Muscle of leg (tissue), 11 donors: ENCODE measurements around the gene SPACA6. TPM values are rescaled to one million over a fixed set of nuclear protein-coding genes. Genes with fewer than 3 reads are reported as not detected.

Experiments
- DNase-seq: peaks from one replicate; pipeline ENCODE4 v3.0.0; 2013
- H3K27ac ChIP-seq: one replicate; pipeline ENCODE4 v1.5.1; 2013; ENCODE audit warnings: mild to moderate bottlenecking, low read length, control low read depth
- H3K27me3 ChIP-seq: one replicate; pipeline ENCODE4 v1.6.1; 2013; ENCODE audit warnings: low read length; ENCODE audit not compliant: control insufficient read depth, insufficient read depth
- H3K36me3 ChIP-seq: one replicate; pipeline ENCODE4 v1.6.1; 2013; ENCODE audit warnings: low read length; ENCODE audit not compliant: control insufficient read depth, insufficient read depth
- H3K4me1 ChIP-seq: one replicate; pipeline ENCODE4 v1.6.1; 2013; ENCODE audit warnings: low read length; ENCODE audit not compliant: control insufficient read depth, insufficient read depth
- H3K4me3 ChIP-seq: one replicate; pipeline ENCODE4 v1.5.1; 2013; ENCODE audit warnings: low read length, control low read depth
- H3K9me3 ChIP-seq: replicated peaks from 2 replicates; pipeline ENCODE4 v1.6.1; 2013; ENCODE audit warnings: low read depth, low read length; ENCODE audit not compliant: control insufficient read depth
- WGBS: methylation state at CpG from one replicate; pipeline ENCODE4 v1.1.5; 2013; ENCODE audit warnings: missing lambda C conversion rate; ENCODE audit not compliant: insufficient coverage; 5-methylcytosine and 5-hydroxymethylcytosine counted together
- polyA plus RNA-seq, 8 donors: library from polyadenylated mRNA; unstranded; fragments of 120-200 nt; gene quantifications; one replicate each; pipeline versions ENCODE4 v1.2.1 to v1.2.3, GENCODE V29; 2013; ENCODE audit warnings: inconsistent platforms in 1 of 8, low replicate concordance in 1 of 8; ENCODE audit not compliant: insufficient read length in 8 of 8, insufficient read depth in 1 of 8
- total RNA-seq: library from RNA; stranded (reverse); fragments of 120-200 nt; gene quantifications from one replicate; pipeline ENCODE4 v1.2.4, GENCODE V29; 2013

Gene SPACA6
- total and polyA plus RNA-seq, 9 donors, result 6.1 to 15.2 (median 9.7) TPM

GRCh38 chr19:51688671-51689571, 4.2 kb upstream of the SPACA6 start:
- peak; percentile 99 for DNase-seq
- Histone ChIP-seq H3K9me3 (no peaks in the 10 kb centered on the region), H3K36me3 (peaks cover 17% of the 10 kb centered on the region), H3K4me1 (peaks cover 46% of the 10 kb centered on the region), H3K27ac (peak overlapping the region; percentile 96), H3K27me3 (peaks cover 2% of the 10 kb centered on the region), H3K4me3 (peak overlapping the region; percentile 89)
- under 1% methylated on average over 26 of the region's 63 CpGs for WGBS

DNA sequence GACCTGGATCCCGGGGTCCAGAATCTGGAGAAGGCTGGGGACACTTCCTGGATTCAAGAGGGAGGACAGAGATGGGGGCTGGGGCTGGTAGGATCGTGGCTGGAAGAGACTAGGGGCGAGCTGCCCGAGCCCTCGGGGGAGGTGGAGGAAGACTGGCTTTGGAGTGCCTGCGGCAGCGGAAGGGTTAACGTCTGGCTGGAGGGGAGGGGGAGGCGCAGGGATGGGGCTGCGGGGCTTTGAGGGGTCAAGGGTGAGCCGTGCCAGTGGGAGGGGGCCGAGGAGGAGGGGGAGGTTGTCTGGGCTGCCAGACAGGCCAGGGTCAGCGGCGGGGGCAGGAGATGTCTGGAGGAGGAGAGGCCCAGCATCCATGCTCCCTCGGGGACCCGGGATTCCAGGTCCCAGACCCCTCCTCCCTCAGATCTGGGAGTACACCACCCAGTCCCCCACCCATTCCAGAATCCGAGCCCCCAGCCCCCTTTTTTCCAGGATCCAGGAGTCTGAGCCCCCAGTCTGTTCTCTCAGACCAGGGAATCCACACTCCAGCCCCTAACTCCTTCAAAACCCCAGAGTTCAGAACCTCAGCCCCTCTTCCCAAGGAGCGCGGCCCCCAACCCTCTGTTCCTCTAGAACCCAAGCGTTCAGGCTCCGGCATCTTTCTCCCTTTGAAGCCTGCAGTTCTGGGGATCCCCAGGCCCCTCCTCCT, 3.2 kb upstream of the SPACA6 start:
- H3K9me3 ChIP-seq, result no peaks in the 10 kb centered on the region
- WGBS, result under 1% methylated on average over 15 of the region's 21 CpGs

DNA sequence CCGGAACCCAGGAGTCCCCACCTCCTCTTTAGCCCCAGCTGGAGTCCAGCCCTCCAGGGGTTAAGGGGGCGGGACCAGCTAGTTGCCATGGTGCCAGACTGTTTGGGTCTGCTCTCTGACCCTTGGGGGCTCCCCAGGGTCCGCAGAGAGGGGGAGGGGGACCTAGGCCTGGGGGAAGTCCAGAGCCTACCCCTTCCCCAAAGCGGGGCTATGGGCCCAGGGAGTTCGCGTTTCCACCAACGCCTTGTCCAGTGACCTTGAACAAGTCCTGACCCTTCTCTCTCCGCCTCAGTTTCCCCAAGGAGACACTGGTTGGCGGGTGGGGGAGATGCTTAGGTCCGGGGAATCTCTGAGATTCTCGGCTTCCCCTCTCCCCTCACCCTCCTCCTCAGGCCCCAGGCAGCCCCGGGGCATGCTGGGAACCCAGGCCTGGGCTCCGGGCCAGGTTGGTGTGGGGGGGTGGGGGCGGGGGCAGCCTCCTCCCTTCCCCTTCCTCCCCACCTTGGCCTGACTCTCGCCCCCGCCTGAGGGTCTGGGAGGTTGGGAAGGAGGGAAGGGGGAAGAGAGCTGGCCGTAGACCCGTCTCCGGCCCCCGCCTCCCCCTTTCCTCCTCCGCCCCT, 2.6 kb upstream of the SPACA6 start:
- peaks cover 46% of the 10 kb centered on the region for H3K4me1 ChIP-seq
- no CpG with 5 or more reads among the region's 21 CpGs for WGBS
- peak overlapping the region; percentile 89 for H3K4me3 ChIP-seq
- H3K27me3 ChIP-seq, result peaks cover 2% of the 10 kb centered on the region
- peak overlapping the region; percentile 96 for H3K27ac ChIP-seq
- H3K36me3 ChIP-seq, result peaks cover 33% of the 10 kb centered on the region
- H3K9me3 ChIP-seq, result no peaks in the 10 kb centered on the region
- DNase-seq, result peak; percentile 97

More for the DNA sequence above, 3.2 kb upstream of the SPACA6 start:
- Histone ChIP-seq H3K4me1 (peaks cover 46% of the 10 kb centered on the region), H3K36me3 (peaks cover 26% of the 10 kb centered on the region), H3K4me3 (peak overlapping the region; percentile 89), H3K27me3 (peaks cover 2% of the 10 kb centered on the region), H3K27ac (peak overlapping the region; percentile 96)
- peak; percentile 82 for DNase-seq

DNA sequence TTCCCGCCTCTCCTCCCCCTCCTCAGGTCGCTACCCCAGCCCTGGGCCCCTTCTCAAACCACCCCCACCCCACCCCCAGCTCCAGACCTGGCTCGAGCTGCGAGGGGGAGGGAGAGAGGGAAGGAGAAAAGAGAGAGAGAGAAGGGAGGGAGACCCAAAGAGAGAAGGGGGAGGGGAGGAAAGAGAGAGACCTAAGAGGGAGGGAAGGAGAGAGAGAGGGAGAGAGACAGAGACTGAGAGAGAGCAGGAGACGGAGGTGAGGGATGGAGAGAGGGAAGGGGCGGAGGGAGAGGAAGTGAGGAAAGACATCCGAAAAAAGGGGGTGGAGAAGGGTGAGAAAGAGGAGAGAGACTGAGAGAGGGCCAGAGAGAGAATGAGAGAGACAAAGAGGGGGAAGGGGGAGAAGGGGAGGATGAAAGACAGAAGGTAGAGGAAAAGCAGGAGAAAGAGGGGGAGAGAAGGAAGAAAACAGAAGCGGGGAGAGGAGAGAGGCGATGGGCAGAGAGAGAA, 2.0 kb upstream of the SPACA6 start:
- no peak for DNase-seq
- WGBS, result 3% methylated on average over 7 of the region's 9 CpGs
- Histone ChIP-seq H3K4me1 (peaks cover 46% of the 10 kb centered on the region), H3K27ac (peak overlapping the region; percentile 96), H3K36me3 (peaks cover 39% of the 10 kb centered on the region), H3K9me3 (no peaks in the 10 kb centered on the region), H3K4me3 (peak overlapping the region; percentile 89), H3K27me3 (peaks cover 2% of the 10 kb centered on the region)

DNA sequence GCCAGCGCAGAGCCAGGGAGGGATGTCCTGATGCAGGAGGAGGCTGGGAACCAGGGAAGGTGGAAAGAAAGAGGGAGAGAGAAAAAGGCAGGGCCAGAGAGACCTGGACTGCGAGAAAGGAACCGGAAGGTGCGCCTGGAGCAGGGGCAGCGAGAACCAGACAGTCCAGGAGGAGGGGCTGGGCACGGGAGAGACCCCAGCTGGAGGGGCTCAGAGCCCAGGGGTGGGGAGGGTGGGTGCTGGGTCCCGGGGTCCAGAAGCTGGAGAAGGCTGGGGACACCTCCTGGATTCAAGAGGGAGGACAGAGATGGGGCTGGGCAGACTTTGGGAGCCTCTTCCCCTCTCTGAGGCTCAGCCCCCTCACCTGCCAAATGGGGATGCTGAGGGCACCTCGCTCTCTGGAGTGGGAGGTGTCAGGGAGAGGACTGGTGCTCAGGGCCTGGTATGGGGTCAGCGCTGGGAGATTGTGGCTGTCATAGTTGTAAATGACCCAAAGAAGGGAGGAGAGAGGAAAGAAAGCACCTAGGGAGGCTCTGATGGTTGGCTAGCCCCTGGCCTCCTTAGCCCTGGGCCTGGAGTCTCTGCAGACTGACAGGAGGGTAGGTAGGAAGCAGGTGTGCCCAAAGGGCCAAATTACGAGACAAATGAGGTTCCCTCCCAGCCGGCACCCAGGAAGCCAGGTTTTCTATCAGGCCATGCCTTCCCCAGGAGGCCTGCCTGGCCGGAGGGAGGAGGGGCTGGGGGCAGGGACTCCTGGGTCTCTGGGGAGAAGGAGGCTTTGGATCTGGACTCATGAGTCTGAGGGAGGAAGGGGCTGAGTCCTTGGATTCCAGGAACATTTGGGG, 1.3 kb upstream of the SPACA6 start:
- H3K36me3 ChIP-seq, result peaks cover 42% of the 10 kb centered on the region
- H3K4me1 ChIP-seq, result peaks cover 46% of the 10 kb centered on the region
- WGBS, result 7% methylated on average over 9 of the region's 12 CpGs
- peaks cover 2% of the 10 kb centered on the region for H3K27me3 ChIP-seq
- DNase-seq, result peak; percentile 53
- H3K9me3 ChIP-seq, result no peaks in the 10 kb centered on the region
- peak overlapping the region; percentile 89 for H3K4me3 ChIP-seq
- H3K27ac ChIP-seq, result peak overlapping the region; percentile 96

DNA sequence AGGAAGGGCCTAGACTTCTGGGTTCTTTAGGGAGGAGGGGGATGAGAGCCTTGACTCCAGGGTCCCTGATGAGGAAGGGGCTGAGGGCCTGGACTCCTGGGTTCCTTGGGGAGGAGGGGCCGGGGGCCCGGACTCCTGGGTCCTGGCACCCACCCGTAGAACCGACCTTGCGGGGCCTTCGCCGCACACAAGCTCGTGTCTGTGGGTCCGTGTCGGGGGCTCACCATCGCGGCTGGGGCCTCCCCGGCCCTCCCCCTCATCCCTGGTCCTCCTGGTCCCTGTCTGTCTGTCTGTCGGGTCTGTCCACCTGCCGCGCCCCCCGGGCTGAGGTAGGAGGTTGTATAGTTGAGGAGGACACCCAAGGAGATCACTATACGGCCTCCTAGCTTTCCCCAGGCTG, 662 bp upstream of the SPACA6 start:
- WGBS, result 53% methylated on average over 10 of the region's 18 CpGs
- Histone ChIP-seq H3K4me3 (peak overlapping the region; percentile 89), H3K4me1 (peaks cover 41% of the 10 kb centered on the region), H3K27me3 (peaks cover 2% of the 10 kb centered on the region), H3K27ac (no peak overlapping the region), H3K9me3 (no peaks in the 10 kb centered on the region), H3K36me3 (peaks cover 48% of the 10 kb centered on the region)
- DNase-seq, result no peak

DNA sequence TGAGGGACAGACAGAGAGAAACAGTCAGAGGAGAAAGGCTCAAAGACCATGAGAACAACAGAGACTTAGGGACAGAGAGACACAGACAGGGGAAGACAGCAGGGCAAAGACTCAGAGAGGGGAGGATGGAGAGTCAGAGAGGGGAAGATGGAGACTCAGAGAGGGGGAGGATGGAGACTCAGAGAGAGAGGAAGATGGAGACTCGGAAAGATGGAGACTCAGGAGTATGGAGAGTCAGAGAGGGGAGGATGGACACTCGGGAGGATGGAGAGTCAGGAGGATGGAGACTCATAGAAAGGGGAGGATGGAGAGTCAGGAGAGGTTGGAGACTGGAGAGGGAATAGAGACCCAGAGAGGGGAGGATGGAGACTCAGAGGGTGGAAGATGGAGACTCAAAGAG, 689 bp downstream of the SPACA6 start:
- no peak for DNase-seq
- Histone ChIP-seq H3K4me3 (no peak overlapping the region), H3K27ac (peak overlapping the region; percentile 13), H3K36me3 (peaks cover 61% of the 10 kb centered on the region), H3K9me3 (no peaks in the 10 kb centered on the region), H3K27me3 (peaks cover 2% of the 10 kb centered on the region), H3K4me1 (peaks cover 30% of the 10 kb centered on the region)
- 10% methylated on average over 2 of the region's 2 CpGs for WGBS

DNA sequence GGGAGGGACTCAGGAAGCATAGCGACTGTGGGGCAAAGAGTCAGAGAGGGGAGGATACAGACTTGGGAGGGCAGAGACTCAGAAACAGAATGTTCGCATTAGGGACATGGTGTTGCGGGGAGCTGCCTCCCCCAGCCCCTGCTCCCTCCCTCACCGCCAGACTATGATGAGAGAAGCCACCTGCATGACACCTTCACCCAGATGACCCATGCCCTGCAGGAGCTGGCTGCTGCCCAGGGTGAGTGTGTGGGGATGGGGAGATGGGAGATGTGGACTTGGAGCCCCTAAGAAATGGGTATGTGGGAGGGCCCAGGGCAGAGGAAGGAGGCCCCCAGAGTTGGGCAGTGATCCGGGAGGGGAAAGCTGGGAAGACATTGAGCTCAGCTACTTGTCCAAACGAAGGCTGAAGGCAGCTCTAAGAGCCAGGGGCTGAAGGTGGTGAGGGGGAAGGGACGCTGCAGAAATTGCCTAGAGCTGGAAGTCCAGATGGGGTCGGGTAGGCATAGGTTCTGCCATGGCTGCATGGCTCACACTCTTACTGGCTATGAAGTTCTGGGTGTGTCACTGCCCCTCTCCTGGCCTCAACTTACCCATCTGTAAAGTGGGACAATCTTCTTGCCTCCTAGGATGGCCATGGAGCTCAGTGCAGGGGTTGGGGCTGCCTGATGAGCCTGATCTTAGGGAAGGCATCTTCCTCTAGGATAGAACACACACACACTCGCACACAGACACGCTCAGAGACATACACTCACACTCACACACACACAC, 1.4 kb downstream of the SPACA6 start:
- Histone ChIP-seq H3K4me1 (peaks cover 30% of the 10 kb centered on the region), H3K4me3 (no peak overlapping the region), H3K36me3 (peaks cover 68% of the 10 kb centered on the region), H3K27me3 (peaks cover 2% of the 10 kb centered on the region), H3K9me3 (no peaks in the 10 kb centered on the region), H3K27ac (no peak overlapping the region)
- no peak for DNase-seq
- WGBS, result 63% methylated on average over 2 of the region's 10 CpGs

DNA sequence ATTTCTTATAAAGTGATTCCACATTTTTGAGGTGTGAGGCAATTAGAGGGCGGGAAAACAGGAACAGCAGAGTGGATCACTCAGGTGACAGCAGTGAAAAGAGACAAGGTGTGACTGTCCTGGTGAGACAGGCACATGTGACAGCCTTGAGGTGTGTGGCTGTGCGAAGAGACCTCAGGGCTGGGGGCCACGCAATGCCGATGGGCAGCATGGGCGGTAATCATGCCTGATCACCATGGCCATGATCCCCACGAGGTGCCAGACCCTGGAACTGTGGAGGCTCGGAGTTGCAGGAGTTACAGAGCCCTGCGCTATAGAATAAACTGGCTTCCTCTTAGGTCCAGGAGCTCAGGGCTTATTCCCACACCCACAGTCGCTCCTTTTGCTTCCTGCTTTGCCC, 2.0 kb downstream of the SPACA6 start:
- H3K9me3 ChIP-seq, result no peaks in the 10 kb centered on the region
- peaks cover 2% of the 10 kb centered on the region for H3K27me3 ChIP-seq
- no peak overlapping the region for H3K27ac ChIP-seq
- 80% methylated on average over 8 of the region's 9 CpGs for WGBS
- no peak for DNase-seq
- no peak overlapping the region for H3K4me3 ChIP-seq
- peaks cover 71% of the 10 kb centered on the region for H3K36me3 ChIP-seq
- peaks cover 30% of the 10 kb centered on the region for H3K4me1 ChIP-seq
